K562 (cell line): ENCODE data around the gene CABP4. TPM values are rescaled to one million over a fixed set of nuclear protein-coding genes. Genes with fewer than 3 reads are reported as not detected.

Experiments used
- HDAC1 ChIP-seq, 2 experiments: fragments of 450-650 bp; IDR thresholded peaks; 2 replicates each; pipeline ENCODE4 v1.6.1; 2016 to 2017; ENCODE audit warnings: inconsistent platforms in 1 of 2, mild to moderate bottlenecking in 1 of 2, moderate library complexity in 1 of 2
- RFX1 ChIP-seq: fragments of 450-650 bp; IDR thresholded peaks from 2 replicates; pipeline ENCODE4 v1.6.1; 2016; ENCODE audit warnings: mild to moderate bottlenecking, moderate library complexity
- polyA plus RNA-seq, 8 experiments: library from polyadenylated mRNA; depleted of rRNA in 4 of 8; stranded (reverse) in 5 of 8; unstranded in 3 of 8; fragments of >200 nt; fragmentation: Nextera tagmentation in 2 of 8; fragmentation: Illumina TruSeq in 1 of 8; extraction: Ambion mirVana in 2 of 8; extraction: Trizol in 1 of 8; gene quantifications; 2 replicates each; pipeline versions ENCODE4 v1.2.1 to v1.2.3, GENCODE V29; 2011 to 2014; ENCODE audit warnings: inconsistent platforms in 1 of 8, missing spikeins in 1 of 8
- total RNA-seq, 7 experiments: library from RNA; depleted of rRNA in 6 of 7; stranded (reverse); fragments of >200 nt in 6 of 7; fragmentation: Illumina TruSeq in 2 of 7; extraction: Trizol in 2 of 7; gene quantifications; 2 replicates each; pipeline versions ENCODE4 v1.2.1 to v1.2.3, GENCODE V29; 2011 to 2021; ENCODE audit warnings: low replicate concordance in 1 of 7
- TF ChIP-seq, protein P1 (sequence below): sonication (generic); formaldehyde crosslinking; IDR thresholded peaks from 2 replicates; pipeline ENCODE4 v1.8.0; 2022; ENCODE audit warnings: mild to moderate bottlenecking, missing genetic modification reagents
- TF ChIP-seq, protein P2 (sequence below): fragments of 250-450 bp; sonication (Bioruptor Pico); IDR thresholded peaks from 2 replicates; pipeline ENCODE4 v1.5.1; 2021; ENCODE audit warnings: mild to moderate bottlenecking
- TF ChIP-seq, protein P3 (sequence below), 2 experiments: IDR thresholded peaks; 2 replicates each; pipeline ENCODE4 v1.6.1; 2011; ENCODE audit warnings: borderline replicate concordance in 1 of 2, control low read depth in 1 of 2, low read depth in 1 of 2, low read length in 1 of 2, mild to moderate bottlenecking in 1 of 2, mixed read lengths in 1 of 2, moderate library complexity in 1 of 2; ENCODE audit not compliant: insufficient read depth in 1 of 2, insufficient read length in 1 of 2, poor library complexity in 1 of 2, severe bottlenecking in 1 of 2; ENCODE audit errors: extremely low read depth in 1 of 2
- TF ChIP-seq, protein P4 (sequence below), 2 experiments: fragments of 450-650 bp in 1 of 2; sonication (generic) in 1 of 2; formaldehyde crosslinking in 1 of 2; IDR thresholded peaks; 2 replicates each; pipeline versions ENCODE4 v1.7.1 to v1.9.0; 2016 to 2022; ENCODE audit warnings: inconsistent platforms in 1 of 2, mild to moderate bottlenecking in 1 of 2, missing genetic modification reagents in 1 of 2

Gene CABP4
- total and polyA plus RNA-seq, 9 of the 15 experiments (the other 6 are each of a cell fraction or from before 2014, with no cell fraction given) = 0.11 TPM; not detected in 8

DNA sequence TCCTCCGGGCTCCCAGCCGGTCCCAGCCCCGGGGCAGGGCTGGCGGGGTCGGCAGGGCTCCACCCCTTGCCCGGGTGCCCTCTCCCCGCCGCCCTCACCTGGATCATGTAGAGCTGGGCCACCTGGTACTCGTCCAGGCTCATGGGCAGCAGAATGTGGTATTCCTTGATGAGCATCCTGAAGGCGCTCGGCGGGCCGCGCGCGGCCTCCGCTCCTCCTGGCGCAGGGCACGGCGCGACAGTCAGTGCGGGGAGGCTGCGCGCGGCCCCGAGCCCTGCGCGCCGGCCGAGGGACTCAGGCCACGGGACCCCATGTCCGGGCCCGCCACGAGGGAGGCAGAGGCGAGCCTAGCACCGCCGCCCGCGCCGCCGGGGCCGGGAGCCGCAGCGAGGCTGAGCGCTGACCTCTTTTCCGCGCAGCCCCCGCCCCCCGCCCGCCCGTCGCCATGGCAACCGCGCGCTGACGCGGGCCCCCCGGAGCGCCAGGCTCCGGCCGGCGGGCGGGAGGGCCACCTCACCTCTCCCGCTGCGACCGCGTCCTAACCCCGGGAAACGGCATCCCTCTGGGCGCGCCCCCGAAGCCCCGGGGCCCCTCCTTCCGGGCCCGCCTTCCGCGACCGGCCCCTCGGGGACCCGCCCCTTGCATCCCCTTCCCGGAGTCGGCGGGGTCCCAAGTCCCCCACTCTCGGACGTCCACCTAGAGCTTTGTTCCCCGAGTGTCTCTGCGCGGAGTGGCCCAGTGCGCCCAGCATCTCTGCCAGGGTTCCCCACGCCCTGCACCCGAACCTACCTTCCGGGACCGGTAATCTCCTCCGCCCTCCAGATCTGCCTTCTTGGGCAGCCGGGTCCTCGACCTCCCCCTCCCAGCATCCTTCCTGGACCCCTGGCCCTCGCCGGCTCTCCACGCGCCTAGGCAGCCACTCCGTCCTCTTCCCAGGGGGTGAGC, 49.1 kb downstream of the CABP4 start (continued):
- TF ChIP-seq, protein P1, sequence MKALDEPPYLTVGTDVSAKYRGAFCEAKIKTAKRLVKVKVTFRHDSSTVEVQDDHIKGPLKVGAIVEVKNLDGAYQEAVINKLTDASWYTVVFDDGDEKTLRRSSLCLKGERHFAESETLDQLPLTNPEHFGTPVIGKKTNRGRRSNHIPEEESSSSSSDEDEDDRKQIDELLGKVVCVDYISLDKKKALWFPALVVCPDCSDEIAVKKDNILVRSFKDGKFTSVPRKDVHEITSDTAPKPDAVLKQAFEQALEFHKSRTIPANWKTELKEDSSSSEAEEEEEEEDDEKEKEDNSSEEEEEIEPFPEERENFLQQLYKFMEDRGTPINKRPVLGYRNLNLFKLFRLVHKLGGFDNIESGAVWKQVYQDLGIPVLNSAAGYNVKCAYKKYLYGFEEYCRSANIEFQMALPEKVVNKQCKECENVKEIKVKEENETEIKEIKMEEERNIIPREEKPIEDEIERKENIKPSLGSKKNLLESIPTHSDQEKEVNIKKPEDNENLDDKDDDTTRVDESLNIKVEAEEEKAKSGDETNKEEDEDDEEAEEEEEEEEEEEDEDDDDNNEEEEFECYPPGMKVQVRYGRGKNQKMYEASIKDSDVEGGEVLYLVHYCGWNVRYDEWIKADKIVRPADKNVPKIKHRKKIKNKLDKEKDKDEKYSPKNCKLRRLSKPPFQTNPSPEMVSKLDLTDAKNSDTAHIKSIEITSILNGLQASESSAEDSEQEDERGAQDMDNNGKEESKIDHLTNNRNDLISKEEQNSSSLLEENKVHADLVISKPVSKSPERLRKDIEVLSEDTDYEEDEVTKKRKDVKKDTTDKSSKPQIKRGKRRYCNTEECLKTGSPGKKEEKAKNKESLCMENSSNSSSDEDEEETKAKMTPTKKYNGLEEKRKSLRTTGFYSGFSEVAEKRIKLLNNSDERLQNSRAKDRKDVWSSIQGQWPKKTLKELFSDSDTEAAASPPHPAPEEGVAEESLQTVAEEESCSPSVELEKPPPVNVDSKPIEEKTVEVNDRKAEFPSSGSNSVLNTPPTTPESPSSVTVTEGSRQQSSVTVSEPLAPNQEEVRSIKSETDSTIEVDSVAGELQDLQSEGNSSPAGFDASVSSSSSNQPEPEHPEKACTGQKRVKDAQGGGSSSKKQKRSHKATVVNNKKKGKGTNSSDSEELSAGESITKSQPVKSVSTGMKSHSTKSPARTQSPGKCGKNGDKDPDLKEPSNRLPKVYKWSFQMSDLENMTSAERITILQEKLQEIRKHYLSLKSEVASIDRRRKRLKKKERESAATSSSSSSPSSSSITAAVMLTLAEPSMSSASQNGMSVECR (CRISPR knock-in tag) = peak; percentile 60; the same call in 1 of the 2 replicates
- TF ChIP-seq, protein P2, sequence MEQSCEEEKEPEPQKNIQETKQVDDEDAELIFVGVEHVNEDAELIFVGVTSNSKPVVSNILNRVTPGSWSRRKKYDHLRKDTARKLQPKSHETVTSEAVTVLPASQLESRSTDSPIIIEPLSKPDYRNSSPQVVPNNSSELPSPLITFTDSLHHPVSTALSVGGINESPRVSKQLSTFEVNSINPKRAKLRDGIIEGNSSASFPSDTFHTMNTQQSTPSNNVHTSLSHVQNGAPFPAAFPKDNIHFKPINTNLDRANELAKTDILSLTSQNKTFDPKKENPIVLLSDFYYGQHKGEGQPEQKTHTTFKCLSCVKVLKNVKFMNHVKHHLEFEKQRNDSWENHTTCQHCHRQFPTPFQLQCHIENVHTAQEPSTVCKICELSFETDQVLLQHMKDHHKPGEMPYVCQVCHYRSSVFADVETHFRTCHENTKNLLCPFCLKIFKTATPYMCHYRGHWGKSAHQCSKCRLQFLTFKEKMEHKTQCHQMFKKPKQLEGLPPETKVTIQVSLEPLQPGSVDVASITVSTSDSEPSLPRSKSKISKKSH (CRISPR knock-in tag) = no peak
- TF ChIP-seq, protein P3, sequence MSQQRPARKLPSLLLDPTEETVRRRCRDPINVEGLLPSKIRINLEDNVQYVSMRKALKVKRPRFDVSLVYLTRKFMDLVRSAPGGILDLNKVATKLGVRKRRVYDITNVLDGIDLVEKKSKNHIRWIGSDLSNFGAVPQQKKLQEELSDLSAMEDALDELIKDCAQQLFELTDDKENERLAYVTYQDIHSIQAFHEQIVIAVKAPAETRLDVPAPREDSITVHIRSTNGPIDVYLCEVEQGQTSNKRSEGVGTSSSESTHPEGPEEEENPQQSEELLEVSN (IDR thresholded peaks at IDR 0.05; ENCODE audit: borderline replicate concordance in 1 of 2, extremely low read depth in 1 of 2, insufficient read depth in 1 of 2, insufficient read length in 1 of 2, low read depth in 1 of 2, low read length in 1 of 2, poor library complexity in 1 of 2, severe bottlenecking in 1 of 2) = peak in 1 of 2 experiments; percentile 58
- TF ChIP-seq, protein P4, sequence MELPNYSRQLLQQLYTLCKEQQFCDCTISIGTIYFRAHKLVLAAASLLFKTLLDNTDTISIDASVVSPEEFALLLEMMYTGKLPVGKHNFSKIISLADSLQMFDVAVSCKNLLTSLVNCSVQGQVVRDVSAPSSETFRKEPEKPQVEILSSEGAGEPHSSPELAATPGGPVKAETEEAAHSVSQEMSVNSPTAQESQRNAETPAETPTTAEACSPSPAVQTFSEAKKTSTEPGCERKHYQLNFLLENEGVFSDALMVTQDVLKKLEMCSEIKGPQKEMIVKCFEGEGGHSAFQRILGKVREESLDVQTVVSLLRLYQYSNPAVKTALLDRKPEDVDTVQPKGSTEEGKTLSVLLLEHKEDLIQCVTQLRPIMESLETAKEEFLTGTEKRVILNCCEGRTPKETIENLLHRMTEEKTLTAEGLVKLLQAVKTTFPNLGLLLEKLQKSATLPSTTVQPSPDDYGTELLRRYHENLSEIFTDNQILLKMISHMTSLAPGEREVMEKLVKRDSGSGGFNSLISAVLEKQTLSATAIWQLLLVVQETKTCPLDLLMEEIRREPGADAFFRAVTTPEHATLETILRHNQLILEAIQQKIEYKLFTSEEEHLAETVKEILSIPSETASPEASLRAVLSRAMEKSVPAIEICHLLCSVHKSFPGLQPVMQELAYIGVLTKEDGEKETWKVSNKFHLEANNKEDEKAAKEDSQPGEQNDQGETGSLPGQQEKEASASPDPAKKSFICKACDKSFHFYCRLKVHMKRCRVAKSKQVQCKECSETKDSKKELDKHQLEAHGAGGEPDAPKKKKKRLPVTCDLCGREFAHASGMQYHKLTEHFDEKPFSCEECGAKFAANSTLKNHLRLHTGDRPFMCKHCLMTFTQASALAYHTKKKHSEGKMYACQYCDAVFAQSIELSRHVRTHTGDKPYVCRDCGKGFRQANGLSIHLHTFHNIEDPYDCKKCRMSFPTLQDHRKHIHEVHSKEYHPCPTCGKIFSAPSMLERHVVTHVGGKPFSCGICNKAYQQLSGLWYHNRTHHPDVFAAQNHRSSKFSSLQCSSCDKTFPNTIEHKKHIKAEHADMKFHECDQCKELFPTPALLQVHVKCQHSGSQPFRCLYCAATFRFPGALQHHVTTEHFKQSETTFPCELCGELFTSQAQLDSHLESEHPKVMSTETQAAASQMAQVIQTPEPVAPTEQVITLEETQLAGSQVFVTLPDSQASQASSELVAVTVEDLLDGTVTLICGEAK (IDR thresholded peaks at IDR 0.05) = 0 out of 2 replicates have a peak, but pooled peaks have one; percentile 24
- TF ChIP-seq, protein P4 (CRISPR knock-in tag; IDR thresholded peaks at IDR 0.05) = no peak
- peak; percentile 58; the same call in 1 of the 2 replicates for TF ChIP-seq RFX1
- TF ChIP-seq HDAC1 (IDR thresholded peaks at IDR 0.05) = peak in 1 of 2 experiments; percentile 65; a peak in 2 of 4 replicates
